Stimulated activated CD4-positive, alpha-beta T cell treated with anti-CD3 and anti-CD28 coated beads, Interleukin-1b, Interleukin-23, amount 100 ng/mL, for 48 hours (primary cell): ENCODE data around the gene TMEM131L.
A peak's percentile ranks its signal among the peaks of the same experiment; 100 is the strongest.

ENCODE experiments used
- DNase-seq: peaks from one replicate; pipeline ENCODE4 v3.0.0-alpha.2; 2020

Gene TMEM131L

DNA sequence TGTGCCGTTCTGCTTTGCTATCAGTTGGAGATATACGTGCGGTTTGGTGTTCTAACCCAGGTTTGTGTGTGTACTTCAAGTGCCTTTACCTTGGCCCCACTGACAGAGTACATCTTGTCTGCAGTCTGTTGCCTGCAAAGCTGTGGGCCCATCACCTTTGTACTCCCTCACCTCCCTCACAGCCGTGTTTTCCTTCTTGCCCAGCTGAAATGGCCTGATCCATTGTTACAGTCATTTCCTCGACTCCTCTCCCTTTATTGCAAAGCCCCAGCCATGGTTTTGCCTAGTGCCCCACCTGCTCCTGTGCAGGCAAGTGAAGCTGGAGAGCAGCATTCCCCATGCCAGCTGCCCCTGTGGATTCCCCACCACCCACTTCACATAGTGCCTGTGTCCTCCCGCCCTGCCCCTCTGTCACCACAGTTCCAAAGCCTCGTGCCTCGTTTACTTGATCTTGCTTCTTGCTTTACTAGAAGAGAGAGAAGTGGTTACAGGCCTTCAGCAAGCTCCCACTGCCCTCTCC, 162.7 kb downstream of the TMEM131L start:
- DNase-seq = no peak

DNA sequence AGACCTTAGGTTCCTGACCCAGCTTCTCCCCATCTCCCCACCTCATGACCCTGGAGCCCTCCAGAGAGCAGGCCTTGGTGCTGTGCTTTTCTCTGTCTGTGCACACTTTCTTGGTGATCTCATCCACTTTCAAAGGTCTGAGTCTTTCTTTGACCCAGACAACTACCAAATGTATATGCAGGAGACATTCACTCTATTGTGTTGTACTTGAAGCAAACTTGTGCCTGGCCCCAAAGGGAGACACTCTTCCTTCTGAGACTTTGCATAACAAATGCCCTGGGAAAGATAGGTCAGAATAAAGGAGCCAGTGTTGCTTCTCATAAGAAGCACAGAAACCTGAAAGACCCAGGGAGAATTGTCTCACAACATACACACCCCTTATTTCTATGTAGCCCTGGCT, 163.6 kb downstream of the TMEM131L start:
- DNase-seq = no peak

DNA sequence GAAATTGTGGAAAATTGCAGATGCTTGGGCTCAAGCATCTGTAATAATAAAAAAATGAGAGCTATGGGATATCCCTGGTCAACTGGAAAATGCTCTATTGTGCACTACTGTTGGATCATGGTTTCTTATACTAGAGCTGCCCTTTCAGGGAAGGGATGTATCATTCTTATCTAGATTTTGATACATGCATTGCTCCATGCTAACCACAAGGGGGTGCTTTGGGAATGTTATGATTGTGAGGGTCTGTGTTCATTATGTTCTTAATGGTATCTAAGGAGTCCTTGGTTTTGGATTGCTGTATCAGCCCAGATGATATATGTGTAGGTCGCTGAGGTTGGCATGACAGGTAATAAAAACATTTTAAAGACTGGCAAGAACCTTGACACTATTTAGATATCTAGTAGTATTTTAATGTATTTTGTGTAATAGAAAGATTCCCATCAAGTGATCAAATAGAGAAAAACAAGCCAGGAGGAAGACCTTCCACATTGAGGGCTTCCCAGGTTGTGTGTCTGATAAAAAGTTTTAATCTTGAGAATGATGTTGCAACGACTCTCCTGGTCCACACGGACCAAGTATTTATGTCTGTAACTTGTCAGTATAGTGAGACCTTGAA, 168.7 kb downstream of the TMEM131L start:
- no peak for DNase-seq

DNA sequence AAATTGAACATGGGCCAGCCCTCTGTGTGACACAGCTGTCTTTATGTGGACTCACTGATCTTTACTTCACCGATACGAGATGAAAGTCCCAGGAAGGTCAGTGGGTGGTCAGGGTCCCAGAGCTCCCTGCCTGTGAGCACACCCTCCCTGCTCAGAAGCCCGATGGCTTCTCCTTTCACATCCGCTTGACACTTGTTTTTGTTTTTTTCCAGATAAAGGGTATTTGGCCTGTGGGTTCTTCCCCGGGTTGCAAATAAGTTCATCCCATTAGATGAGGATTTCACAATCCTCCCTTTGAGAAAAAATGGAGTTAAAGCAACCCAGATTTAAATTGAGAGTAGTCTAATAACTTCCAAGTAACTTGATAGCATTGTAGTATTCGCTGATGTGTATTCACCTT, 169.7 kb downstream of the TMEM131L start:
- no peak for DNase-seq

DNA sequence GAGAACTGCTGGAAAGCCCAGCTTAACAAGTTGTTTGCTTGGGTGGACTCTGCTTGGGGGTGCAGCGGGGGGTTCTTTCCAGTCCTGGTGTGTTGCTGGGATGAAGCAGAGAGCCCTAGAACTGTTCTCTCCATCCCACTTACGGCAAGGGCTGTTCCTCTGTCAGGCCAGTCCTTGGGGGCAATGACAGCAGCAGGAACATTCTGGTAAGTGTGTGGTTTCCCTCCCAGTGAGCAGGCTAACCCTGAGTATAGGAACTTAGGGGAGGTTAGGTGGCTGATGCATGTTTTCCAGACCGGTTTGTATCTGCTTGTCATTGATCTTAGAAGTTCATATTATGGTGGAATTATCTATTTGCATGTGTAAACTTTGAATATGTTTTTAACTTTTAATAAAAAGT, 171.0 kb downstream of the TMEM131L start:
- no peak for DNase-seq

DNA sequence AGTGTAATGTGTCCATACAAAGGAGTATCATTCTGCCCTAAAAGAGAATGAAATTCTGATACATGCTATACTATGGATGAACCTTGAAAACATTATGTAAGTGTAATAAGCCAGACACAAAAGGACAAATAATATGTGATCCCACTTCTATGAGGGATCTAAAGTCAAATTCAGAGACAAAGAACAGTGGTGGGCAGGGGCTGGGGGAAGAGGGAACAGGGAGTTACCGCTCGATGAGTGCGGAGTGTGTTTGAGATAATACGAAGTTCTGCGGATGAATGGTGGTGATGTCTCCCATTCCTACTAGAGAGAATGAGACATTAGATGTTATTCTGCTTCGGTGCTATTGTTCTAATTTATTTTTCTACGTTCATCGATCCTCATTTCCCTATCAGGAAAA, 171.9 kb downstream of the TMEM131L start:
- DNase-seq = no peak

DNA sequence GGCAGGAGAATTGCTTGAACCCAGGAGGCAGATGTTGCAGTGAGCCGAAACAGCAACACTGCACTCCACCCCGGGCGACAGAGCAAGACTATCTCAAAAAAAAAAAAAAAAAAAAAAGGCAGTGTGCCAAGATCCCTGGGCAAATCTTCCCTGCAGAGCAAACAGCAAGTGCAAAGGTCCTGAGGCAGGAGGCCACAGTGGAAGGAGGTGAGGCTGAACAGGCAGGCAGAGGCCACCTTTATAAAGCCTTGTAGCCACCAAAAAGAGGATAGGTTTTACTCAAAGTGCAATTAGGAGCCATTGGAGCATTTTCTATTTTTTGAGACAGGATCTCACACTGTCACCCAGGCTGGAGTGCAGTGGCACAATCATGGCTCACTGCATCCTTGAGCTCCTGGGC, 172.8 kb downstream of the TMEM131L start:
- DNase-seq = no peak

DNA sequence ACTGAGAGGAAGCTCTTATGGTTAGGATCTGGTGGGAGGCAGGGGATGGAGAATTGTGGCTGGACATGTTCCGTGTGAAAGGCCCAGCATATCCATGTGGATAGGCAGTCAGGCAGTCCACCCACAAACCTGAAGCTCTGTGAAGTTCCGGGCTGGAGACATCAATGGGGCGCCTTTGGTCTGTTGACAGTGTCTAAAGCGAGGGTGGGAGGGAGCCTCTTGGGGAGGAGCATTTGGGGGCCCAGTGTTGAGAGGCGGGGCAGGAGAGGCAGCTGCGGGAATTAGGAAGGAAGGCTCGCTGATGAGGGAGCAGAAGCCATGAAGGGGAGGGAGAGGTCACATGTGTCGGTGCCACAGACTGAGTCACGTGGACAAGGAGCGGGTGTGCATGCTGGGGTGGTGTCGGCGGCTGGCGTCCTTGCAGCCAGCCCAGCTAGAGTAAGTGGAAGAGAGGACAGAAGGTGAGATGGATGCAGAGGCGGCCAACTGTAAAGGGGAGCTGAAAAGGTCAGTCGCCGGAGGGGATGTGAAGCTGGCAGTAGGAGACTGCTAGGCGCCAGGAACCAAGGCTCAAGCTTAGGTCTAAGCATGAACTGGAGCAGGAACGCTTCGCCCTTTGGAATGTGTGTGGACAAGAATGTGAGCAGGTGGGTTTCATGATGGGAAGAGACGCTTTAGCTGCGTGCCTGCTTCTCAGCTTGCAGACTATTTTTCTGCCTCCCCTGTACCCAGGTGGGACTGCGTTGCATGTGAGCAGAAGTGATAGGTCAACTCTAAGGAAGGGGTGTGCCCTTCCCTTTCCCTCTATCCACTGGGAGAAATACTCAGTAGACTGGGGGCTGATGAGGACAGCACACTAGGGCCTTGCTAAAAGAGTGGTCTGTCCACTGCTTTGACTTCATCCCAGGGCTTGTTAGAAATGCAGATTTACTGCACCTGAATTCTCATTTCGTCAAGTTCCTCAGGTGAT, 174.0 kb downstream of the TMEM131L start:
- DNase-seq = no peak

DNA sequence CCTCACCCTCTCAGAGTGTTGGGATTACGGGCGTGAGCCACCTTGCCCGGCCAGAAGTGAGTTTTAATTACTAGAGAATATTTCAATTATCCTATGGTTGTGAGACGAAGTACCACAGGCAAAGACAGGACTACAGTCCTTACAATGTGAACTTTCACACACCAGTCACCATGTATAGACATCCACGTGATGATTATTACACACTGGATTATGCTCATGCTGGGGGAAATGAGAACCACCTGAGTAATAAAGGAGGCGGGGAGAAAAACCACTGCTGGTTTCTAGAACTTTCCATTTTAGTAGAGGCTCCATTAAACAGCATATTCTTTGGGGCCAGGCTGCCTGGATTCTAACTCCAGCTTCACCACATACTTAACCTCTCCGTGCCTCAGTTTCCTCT, 175.4 kb downstream of the TMEM131L start:
- no peak for DNase-seq

DNA sequence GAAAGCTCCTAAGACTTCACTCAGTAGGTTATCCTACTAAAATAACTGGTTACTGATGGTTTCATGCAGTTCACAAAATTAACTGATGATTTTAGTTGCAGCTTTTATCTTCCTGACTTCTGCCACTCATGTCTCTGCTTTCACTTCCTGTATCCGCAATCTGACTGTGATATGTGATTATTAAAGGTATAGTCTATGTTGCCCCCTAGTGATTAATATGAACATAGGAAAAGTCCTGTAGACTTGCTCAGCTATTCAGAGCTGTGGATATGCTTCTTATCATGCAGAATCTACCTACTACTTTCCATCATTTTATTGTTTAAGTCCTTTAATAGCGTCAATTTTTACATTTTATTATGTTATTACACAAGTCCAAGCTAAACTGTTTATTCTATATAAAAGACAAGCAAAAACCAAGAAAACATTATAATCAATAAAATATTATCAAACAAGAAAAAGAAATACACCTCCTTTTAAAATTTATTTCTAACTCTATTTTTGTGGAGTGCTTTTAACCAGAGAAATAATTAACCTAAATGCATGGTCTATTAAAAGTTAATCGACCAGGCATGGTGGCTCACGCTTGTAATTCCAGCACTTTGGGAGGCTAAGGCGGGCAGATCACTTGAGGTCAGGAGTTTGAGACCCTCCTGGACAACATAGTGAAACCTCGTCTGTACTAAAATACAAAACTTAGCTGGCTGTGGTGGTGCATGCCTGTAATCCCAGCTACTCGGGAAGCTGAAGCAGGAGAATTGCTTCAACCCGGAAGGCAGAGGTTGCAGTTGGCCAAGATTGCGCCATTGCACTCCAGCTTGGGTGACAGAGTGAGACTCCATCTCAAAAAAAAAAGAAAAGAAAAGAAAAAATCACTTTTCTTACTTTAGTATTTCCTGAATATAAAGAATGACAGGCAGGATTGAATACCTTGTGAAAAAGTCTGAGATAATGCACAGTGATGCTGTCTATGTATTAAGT, 177.5 kb downstream of the TMEM131L start:
- DNase-seq = no peak

DNA sequence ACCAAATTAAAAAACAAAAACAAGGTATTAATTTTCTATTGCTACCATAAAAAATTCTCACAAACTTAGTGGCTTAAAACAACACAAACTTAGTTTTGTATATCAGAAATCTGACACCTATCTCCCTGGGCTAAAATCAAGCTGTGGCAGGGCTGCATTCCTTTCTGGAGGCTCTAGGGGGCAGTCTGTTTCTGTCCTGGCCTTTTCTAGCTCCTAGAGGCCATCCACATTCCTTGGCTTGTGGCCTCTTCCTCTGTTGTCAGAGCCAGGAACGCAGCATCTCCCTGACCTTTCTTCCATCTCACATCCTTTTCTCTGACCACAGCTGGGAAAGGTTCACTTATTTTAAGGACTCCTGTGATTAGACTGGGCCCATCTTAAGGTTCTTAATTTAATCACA, 179.0 kb downstream of the TMEM131L start:
- peak; percentile 18 for DNase-seq

DNA sequence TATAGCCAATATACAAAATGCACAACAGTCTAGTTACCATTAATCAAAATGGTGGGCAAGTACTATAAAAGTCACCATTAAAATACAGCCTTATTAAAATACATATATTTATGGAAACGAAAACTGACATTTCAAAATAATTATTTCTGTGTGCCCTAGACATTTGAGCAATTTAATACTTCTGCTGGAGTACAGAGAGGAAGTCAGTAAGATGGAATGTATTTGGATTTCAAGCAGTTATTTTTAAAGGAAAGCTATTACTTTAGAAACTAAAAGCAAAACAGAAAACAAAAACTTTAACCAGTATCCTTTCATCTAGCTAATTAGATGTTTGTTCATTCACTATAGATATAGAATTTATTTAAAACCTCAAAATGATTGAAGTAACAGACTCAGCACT, 180.1 kb downstream of the TMEM131L start:
- no peak for DNase-seq

DNA sequence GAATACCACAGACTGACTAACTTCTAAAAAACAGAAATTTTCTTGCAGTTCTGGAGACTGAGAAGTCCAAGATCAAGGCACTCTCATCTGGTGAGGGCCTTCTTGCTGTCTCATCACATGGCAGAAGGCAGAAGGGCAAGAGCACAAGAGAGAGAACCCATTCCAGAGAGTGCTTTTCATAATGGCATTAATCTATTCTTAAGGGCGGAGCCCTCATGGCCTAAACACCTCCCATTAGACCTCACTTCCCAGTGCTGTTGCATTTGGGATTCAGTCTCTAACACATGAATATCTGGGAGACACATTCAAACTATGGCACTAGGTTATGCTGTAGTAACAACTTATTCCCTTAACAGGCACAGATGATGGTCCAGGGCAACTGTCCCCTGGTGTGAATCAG, 180.8 kb downstream of the TMEM131L start:
- no peak for DNase-seq

DNA sequence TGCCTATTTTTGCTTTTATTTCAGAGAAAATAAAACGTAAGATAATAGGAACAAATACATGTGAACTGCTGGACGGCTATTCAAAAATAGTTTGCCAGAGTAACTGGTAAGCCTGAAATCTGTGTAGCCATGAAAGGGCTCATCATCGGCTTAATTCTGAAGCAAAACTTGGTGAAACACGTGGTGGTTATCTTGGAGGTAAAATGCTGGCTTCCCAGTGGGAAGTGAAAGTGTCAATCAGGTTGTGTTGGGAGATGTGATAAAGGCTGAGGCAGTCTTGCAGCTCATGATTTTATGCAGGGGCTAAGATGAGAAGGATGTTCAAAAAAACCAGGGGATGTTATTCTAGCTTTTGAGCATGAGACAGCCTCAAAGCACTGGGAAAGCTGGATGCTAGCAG, 181.8 kb downstream of the TMEM131L start:
- no peak for DNase-seq

DNA sequence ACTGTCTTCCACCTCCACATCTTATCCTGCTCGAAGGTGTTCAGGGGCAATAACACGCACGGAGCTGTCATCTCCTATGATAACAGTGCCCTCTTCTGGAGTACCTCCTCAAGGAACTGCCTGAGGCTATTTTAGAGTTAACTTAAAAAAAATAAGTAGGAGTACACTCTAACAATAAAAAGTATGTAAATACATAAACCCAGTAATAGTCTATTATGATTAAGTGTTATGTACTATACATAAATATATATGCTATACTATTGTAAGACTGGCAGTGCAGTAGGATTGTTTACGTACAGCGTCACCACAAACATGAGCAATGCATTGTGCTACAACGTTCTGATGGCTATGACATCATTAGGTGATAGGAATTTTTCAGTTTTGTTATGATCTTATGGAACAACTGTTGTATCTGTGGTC, 183.4 kb downstream of the TMEM131L start:
- peak; percentile 12 for DNase-seq

DNA sequence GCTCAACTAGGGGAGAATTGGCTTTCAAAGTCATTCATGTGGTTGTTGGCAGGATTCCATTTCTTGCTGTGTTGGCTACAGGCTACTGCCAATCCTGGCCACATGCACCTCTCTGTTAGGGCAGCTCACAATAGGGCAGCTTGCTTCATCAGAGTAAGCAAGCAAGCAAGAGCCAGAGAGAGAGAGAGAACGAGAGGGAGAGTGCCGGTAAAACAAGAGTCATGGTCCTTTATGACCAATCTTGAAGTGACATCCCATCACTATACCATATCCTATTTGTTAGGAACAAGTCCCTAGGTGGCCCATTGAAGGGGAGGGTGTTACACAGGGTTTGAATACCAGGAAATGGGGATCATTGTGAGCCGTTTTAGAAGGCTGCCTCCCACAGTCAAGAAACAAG, 185.0 kb downstream of the TMEM131L start:
- DNase-seq = peak; percentile 27

DNA sequence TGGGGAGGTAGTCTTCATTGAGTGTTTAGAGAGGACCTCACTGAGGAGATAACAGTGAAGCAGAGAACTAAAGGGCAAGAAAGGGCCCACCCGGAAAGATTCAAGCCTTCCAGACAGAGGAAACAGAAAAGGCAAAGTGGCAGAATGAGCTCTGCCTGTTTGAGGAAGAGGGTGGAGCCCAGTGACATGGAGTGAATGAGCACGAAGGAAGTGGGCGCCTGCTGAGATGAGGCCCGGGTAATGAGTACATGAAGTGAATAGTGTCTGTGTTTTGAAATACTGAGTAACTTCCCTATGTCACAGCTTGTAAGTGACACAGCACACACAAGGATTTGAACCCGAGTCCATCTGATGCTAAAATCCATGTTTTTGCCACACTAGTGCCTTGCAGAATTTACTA, 185.4 kb downstream of the TMEM131L start:
- DNase-seq = peak; percentile 81

DNA sequence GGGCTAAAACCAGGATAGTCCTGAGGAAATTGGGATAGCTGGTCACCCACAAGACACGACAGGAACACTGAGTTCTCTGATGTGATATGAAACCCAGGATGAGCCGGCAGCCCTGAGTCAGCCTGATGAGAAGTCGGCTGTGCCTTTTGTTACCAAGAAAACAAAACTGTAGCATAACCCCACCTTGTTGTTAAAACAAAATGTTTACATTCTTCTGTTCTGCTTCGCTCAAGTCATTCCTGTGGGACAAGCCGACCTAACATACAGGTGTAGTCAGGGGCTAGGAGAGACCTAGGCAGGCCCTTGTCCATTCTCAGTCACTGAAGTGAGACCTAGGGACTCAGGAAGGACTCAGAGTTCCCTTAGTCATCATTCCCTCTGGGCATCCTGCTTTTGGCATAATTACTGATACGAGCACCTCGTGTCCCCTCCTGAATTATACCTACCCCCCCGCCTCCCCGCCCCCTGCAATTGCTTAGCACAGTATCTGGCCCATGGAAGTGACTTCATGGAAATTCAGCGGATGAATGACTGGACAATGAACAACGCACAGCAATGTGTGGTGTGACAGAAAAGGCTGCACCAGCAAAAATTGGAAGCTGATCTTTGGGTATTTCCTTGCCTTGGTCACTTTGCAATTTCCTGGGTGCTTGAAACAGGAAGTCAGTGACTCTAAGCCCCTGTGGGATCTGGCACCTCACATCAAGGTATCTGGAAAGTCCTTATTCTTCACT, 186.1 kb downstream of the TMEM131L start:
- peak; percentile 52 for DNase-seq

DNA sequence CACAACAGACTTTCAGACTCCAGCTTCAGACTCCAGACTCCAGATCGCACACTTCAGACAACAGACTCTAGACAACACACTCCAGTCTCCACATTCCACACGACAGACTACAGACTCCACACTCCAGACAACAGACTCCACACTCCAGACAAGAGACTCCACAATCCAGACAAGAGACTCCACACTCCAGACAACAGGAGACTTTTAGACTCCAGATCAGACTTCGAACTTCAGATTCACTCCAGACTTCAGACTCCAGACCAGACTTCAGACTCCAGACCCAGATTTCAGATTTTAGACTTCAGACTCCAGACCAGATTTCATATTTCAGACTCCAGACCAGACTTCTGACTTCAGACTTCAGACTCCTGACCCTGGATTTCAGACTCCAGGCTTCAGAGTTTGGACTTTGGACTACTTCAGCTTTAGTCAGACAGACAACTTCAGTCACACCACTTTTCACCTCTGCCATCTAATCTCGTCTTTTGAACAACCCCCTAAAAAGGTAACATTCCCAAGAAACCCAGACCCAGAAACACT, 188.9 kb downstream of the TMEM131L start:
- DNase-seq = no peak

DNA sequence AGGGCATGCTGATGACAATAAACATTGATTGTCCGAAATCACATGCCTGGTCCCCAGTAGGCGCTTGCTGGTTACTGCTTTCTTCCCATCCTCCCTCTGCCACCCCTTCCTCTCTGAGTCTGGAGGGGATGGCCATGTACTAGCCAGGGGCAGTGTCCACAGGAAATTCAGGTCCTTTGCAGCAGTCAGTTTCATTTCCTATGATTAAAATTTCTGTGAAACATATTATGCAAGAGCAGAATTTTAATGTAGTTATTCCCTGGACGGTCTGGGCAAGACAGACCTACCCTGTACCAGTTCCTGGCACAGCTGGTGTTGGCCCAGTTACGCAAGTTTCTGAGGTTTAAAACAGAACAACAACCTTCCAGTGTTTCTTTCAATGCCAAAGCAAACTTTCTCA, 189.8 kb downstream of the TMEM131L start:
- no peak for DNase-seq

DNA sequence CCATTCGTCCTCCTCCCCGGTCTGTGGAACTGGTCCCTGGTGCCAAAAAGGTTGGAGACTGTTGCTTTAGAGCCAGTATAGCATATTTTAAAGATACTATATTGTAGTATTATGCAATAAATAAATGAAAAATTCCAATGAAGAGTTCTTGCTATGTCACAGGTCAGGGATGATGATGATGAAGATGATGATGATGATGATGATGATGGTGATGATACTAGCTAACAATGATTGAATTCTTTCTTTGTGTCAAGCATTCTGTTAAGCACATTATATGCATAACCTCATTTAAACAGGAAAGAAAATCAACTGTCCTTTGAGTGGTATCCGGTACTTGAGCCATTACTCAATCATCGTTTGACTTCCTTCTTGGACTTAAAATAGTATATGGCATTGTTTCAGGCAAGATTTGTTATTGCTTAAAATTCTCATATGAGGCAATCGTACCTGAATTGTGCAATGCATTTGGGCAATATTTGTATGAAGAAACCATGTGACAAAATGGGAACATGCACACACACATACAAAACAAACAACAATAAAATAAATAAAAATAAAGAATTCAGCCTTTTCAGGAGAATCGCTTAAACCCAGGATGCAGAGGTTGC, 195.2 kb downstream of the TMEM131L start:
- DNase-seq = no peak
